ENCODE measurements around the gene MACROD2.

DNA sequence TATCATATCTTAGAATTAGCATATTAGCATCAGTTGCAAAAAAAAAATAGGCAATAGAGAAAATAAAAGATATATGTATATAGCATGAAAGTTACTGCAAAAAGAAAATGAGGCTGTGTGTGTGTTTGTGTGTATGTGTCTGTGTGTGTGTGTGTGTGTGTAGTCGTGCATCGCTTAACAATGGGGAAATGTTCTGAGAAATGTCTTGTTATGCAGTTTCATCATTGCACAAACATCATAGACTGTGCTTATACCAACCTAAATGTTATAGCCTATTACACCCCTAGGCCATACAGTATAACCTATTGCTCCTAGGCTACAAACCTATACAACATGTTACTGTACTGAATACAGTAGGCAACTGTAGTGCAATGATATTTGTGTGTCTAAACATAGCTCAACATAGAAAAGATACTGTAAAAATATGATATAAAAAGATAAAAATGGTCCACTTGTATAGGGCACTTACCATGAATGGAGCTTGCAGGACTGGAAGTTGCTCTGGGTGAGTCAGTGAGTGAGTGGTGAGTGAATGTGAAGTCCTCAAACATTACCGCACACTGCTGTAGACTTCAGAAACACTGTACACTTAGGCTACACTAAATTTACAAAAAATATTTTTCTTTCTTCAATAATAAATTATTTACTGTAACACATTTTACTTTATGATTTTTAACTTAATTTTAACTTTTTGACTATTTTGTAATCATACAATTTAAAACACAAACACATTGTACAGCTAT, 1772.9 kb downstream of the MACROD2 start:
- TF ChIP-seq, protein P1, sequence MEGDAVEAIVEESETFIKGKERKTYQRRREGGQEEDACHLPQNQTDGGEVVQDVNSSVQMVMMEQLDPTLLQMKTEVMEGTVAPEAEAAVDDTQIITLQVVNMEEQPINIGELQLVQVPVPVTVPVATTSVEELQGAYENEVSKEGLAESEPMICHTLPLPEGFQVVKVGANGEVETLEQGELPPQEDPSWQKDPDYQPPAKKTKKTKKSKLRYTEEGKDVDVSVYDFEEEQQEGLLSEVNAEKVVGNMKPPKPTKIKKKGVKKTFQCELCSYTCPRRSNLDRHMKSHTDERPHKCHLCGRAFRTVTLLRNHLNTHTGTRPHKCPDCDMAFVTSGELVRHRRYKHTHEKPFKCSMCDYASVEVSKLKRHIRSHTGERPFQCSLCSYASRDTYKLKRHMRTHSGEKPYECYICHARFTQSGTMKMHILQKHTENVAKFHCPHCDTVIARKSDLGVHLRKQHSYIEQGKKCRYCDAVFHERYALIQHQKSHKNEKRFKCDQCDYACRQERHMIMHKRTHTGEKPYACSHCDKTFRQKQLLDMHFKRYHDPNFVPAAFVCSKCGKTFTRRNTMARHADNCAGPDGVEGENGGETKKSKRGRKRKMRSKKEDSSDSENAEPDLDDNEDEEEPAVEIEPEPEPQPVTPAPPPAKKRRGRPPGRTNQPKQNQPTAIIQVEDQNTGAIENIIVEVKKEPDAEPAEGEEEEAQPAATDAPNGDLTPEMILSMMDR (IDR thresholded peaks at IDR 0.05), result no peak
- no peak for TF ChIP-seq POLR2A (IDR thresholded peaks at IDR 0.05)
